ENCODE measurements around the gene DHDDS. TPM values are rescaled to one million over a fixed set of nuclear protein-coding genes. Genes with fewer than 3 reads are reported as not detected.
A peak's percentile ranks its signal among the peaks of the same experiment; 100 is the strongest.

DHDDS gene
- total and polyA plus RNA-seq, 9 donors, result 16.2 to 28.5 (median 21.6) TPM

DNA sequence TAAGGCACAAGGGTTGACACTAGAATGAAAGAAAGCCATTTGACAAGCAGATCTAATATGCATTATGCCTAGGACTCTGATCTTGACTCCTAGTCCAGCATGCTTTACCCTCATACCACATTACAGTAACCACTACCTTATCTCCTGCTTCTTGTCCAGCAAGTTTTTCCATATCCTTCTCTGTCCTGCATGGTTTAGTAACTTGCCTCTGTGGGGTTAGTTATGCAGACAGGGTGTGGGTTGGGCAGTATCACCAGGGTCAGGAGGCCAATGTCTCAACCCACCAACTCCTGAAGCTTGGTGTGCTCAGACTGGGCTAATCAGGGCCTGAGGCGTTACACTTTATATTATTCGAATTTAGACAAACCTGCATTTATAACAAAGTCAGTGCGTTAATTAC lies 18.8 kb downstream of the DHDDS start:
- Histone ChIP-seq H3K27me3 (ENCODE audit: control insufficient read depth, insufficient read depth, low read length) (no peaks in the 10 kb centered on the region), H3K4me1 (ENCODE audit: control insufficient read depth, insufficient read depth, low read length) (no peaks in the 10 kb centered on the region), H3K27ac (ENCODE audit: low read length) (no peak overlapping the region), H3K4me3 (ENCODE audit: low read length) (no peak overlapping the region), H3K9me3 (replicated peaks; ENCODE audit: control insufficient read depth, low read depth, low read length) (no peaks in the 10 kb centered on the region), H3K36me3 (ENCODE audit: control insufficient read depth, insufficient read depth, low read length) (peaks cover 59% of the 10 kb centered on the region)
- no CpG with 5 or more reads among the region's 3 CpGs for WGBS (ENCODE audit: insufficient coverage)
- no peak for DNase-seq

DNA sequence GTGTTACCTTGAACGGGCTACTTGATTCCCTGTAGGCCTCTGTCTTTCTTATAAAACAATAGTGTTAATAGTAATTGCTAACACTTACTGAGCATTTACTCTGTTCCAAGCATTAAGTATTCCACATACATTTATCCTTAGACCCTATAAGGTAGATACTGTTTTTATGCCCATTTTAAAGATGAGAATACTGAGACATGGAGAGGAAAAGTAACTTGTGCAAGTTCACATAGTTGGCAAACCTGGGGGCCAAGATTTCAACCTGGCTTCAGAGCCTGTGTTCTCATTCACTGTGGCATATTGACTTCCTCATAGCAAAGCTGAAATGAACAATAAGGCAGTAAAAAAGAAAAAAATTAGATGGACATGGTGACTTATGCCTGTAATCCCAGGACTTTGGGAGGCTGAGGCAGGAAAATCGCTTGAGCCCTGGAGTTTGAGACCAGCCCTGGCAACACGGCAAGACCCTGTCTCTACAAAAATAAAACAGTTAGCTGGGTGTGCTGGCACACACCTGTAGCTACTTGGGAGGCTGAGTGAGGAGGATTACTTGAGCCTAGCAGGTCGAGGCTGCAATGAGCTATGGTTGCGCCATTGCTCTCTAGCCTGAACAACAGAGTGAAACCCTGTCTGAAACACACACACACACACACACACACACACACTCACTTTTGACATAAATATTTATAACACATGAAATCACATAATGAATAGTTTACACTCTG lies 20.5 kb downstream of the DHDDS start:
- peaks cover 48% of the 10 kb centered on the region for H3K36me3 ChIP-seq (ENCODE audit: control insufficient read depth, insufficient read depth, low read length)
- H3K4me3 ChIP-seq (ENCODE audit: low read length), result no peak overlapping the region
- no peak for DNase-seq
- H3K9me3 ChIP-seq (replicated peaks; ENCODE audit: control insufficient read depth, low read depth, low read length), result no peaks in the 10 kb centered on the region
- no peaks in the 10 kb centered on the region for H3K27me3 ChIP-seq (ENCODE audit: control insufficient read depth, insufficient read depth, low read length)
- 86% methylated on average over 2 of the region's 5 CpGs for WGBS (ENCODE audit: insufficient coverage)
- H3K4me1 ChIP-seq (ENCODE audit: control insufficient read depth, insufficient read depth, low read length), result no peaks in the 10 kb centered on the region
- H3K27ac ChIP-seq (ENCODE audit: low read length), result no peak overlapping the region

- Histone ChIP-seq H3K4me3 (ENCODE audit: low read length) (no peak overlapping the region), H3K4me1 (ENCODE audit: control insufficient read depth, insufficient read depth, low read length) (no peaks in the 10 kb centered on the region), H3K36me3 (ENCODE audit: control insufficient read depth, insufficient read depth, low read length) (peaks cover 47% of the 10 kb centered on the region), H3K9me3 (replicated peaks; ENCODE audit: control insufficient read depth, low read depth, low read length) (no peaks in the 10 kb centered on the region), H3K27ac (ENCODE audit: low read length) (no peak overlapping the region), H3K27me3 (ENCODE audit: control insufficient read depth, insufficient read depth, low read length) (no peaks in the 10 kb centered on the region)
- WGBS (ENCODE audit: insufficient coverage), result no CpG with 5 or more reads among the region's 1 CpG
- no peak for DNase-seq
Observed at GRCh38 chr1:26459148-26459547, 27.0 kb downstream of the DHDDS start.

DNA sequence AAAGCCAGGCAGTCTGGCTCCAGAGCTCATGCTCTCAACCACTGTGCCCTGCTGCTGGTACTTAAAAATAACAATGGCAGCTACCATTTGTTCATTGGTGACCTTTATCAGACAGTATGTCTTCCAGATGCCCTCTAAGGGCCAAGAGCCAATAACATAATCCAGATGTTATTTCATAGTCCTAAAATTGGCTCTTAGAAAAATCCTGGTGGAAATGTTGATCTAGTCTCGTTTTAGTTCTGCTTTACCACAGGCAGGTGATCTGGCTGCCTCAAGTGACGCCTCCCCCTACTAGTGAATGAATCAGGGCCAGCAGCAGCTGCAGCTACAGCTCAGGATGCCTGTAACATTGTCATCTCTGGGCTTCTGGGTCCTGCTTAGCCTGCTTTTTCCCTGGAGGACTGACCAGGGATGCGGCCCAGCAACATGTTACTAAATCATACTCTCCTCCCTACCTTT lies 27.5 kb downstream of the DHDDS start:
- peaks cover 50% of the 10 kb centered on the region for H3K36me3 ChIP-seq (ENCODE audit: control insufficient read depth, insufficient read depth, low read length)
- WGBS (ENCODE audit: insufficient coverage), result 48% methylated on average over 3 of the region's 3 CpGs
- no peak for DNase-seq
- no peaks in the 10 kb centered on the region for H3K27me3 ChIP-seq (ENCODE audit: control insufficient read depth, insufficient read depth, low read length)
- no peaks in the 10 kb centered on the region for H3K9me3 ChIP-seq (replicated peaks; ENCODE audit: control insufficient read depth, low read depth, low read length)
- H3K27ac ChIP-seq (ENCODE audit: low read length), result no peak overlapping the region
- H3K4me3 ChIP-seq (ENCODE audit: low read length), result no peak overlapping the region
- H3K4me1 ChIP-seq (ENCODE audit: control insufficient read depth, insufficient read depth, low read length), result no peaks in the 10 kb centered on the region

DNA sequence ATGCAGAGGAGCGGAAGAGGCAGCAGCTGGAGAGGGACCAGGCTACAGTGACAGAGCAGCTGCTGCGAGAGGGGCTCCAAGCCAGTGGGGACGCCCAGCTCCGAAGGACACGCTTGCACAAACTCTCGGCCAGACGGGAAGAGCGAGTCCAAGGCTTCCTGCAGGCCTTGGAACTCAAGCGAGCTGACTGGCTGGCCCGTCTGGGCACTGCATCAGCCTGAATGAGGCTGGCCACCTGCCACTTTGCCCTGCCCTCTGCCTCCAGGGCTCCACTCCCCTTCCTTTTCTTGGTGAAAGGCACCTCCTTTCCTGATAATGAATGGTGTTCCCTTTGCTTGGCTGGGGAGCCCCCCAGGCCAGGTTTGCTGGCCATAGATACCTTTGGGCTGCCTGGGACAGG lies 36.8 kb downstream of the DHDDS start:
- Histone ChIP-seq H3K9me3 (replicated peaks; ENCODE audit: control insufficient read depth, low read depth, low read length) (no peaks in the 10 kb centered on the region), H3K4me3 (ENCODE audit: low read length) (no peak overlapping the region), H3K36me3 (ENCODE audit: control insufficient read depth, insufficient read depth, low read length) (peaks cover 55% of the 10 kb centered on the region), H3K4me1 (ENCODE audit: control insufficient read depth, insufficient read depth, low read length) (peaks cover 46% of the 10 kb centered on the region), H3K27me3 (ENCODE audit: control insufficient read depth, insufficient read depth, low read length) (no peaks in the 10 kb centered on the region), H3K27ac (ENCODE audit: low read length) (peak overlapping the region; percentile 68)
- peak; percentile 78 for DNase-seq
- WGBS (ENCODE audit: insufficient coverage), result 70% methylated on average over 10 of the region's 10 CpGs

- Histone ChIP-seq H3K9me3 (replicated peaks; ENCODE audit: control insufficient read depth, low read depth, low read length) (no peaks in the 10 kb centered on the region), H3K27ac (ENCODE audit: low read length) (peak overlapping the region; percentile 68), H3K4me3 (ENCODE audit: low read length) (no peak overlapping the region), H3K4me1 (ENCODE audit: control insufficient read depth, insufficient read depth, low read length) (peaks cover 48% of the 10 kb centered on the region), H3K36me3 (ENCODE audit: control insufficient read depth, insufficient read depth, low read length) (peaks cover 54% of the 10 kb centered on the region), H3K27me3 (ENCODE audit: control insufficient read depth, insufficient read depth, low read length) (no peaks in the 10 kb centered on the region)
- WGBS (ENCODE audit: insufficient coverage), result 93% methylated on average over 3 of the region's 5 CpGs
- DNase-seq, result peak; percentile 22
Observed at GRCh38 chr1:26469558-26469957, 37.4 kb downstream of the DHDDS start.

- WGBS (ENCODE audit: insufficient coverage), result 40% methylated on average over 8 of the region's 14 CpGs
- Histone ChIP-seq H3K27ac (ENCODE audit: low read length) (no peak overlapping the region), H3K36me3 (ENCODE audit: control insufficient read depth, insufficient read depth, low read length) (peaks cover 46% of the 10 kb centered on the region), H3K9me3 (replicated peaks; ENCODE audit: control insufficient read depth, low read depth, low read length) (no peaks in the 10 kb centered on the region), H3K4me1 (ENCODE audit: control insufficient read depth, insufficient read depth, low read length) (peaks cover 48% of the 10 kb centered on the region), H3K27me3 (ENCODE audit: control insufficient read depth, insufficient read depth, low read length) (no peaks in the 10 kb centered on the region), H3K4me3 (ENCODE audit: low read length) (peak overlapping the region; percentile 68)
- DNase-seq, result peak; percentile 23
Observed at GRCh38 chr1:26470878-26471497, 38.9 kb downstream of the DHDDS start.

DNA sequence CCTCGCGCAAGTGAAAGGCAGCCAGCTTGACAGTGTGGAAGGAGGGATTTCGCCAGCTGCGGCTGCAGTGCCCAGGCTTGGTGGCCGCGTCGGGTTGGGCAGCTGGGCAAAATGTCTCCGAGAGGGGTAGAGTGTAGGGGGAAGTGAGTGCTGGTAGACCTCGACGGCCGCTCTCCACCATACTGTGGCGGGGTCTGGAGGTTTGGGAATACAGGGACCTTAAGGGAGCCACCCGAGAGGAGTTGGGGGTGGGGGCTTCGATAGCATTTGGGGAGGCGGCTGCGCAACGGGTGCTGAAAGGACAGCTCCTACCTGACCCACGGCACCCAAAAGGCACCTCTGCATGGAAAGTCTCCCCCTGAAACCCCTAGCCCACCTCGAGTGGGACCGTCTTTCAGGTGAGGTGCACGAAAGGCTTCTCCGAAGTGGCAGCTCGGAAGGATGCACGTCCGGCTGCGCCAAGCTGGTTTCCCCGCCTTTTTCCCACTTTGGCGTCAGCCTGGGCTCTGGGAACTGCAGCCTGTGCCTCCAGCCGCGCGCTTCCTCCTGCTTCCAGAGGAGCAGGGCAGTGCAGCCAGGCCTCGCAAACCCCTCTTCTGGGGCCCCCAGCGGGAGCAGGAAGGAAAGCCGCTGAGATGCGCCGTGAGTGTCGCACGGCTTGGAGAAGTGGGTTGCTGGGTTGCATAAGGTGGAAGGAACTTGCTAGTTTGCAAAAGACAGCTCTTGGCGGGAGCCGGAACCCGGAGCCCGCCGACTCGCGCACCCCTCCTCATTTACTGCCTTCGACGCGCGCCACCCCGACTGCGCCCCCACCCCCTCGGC lies 39.6 kb downstream of the DHDDS start:
- Histone ChIP-seq H3K27ac (ENCODE audit: low read length) (peak overlapping the region; percentile 96), H3K9me3 (replicated peaks; ENCODE audit: control insufficient read depth, low read depth, low read length) (no peaks in the 10 kb centered on the region), H3K27me3 (ENCODE audit: control insufficient read depth, insufficient read depth, low read length) (no peaks in the 10 kb centered on the region), H3K4me1 (ENCODE audit: control insufficient read depth, insufficient read depth, low read length) (peaks cover 48% of the 10 kb centered on the region), H3K4me3 (ENCODE audit: low read length) (peak overlapping the region; percentile 68), H3K36me3 (ENCODE audit: control insufficient read depth, insufficient read depth, low read length) (peaks cover 42% of the 10 kb centered on the region)
- under 1% methylated on average over 36 of the region's 52 CpGs for WGBS (ENCODE audit: insufficient coverage)
- DNase-seq, result peak; percentile 90

GRCh38 chr1:26472320-26472900 lies 40.3 kb downstream of the DHDDS start, which contains the start of gene HMGN2:
Gene HMGN2, plus strand, starts transcription at chr1:26472440. Its CDS starts 173 bp downstream, at chr1:26472613.
- Histone ChIP-seq H3K27me3 (ENCODE audit: control insufficient read depth, insufficient read depth, low read length) (no peaks in the 10 kb centered on the region), H3K4me1 (ENCODE audit: control insufficient read depth, insufficient read depth, low read length) (peaks cover 48% of the 10 kb centered on the region), H3K27ac (ENCODE audit: low read length) (peak within 1 kb of the TSS; percentile 96), H3K9me3 (replicated peaks; ENCODE audit: control insufficient read depth, low read depth, low read length) (no peaks in the 10 kb centered on the region), H3K4me3 (ENCODE audit: low read length) (peak within 1 kb of the TSS; percentile 68), H3K36me3 (ENCODE audit: control insufficient read depth, insufficient read depth, low read length) (peaks cover 42% of the 10 kb centered on the region)
- peak; percentile 98 for DNase-seq
- WGBS (ENCODE audit: insufficient coverage), result under 1% methylated on average over 46 of the region's 69 CpGs

Measured in muscle of leg (tissue), 11 donors.